Measurements from ENCODE around the gene LYSMD1.

DNA sequence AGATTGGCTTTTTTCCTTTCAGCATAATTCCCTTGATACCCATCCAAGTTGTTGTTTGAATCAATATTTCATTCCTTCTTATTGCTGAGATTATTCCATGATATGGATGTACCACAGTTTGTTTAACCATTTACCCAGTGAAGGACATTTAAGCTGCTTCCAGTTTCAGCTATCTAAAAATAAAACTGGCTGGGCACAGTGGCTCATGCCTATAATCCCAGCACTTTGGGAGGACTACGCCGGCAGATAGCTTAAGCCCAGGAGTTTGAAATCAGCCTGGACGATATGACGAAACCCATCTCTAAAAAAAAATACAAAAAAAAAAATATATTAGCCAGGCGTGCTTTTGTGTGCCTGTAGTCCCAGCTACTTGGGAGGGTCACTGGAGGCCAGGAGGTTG is 51.8 kb downstream of the LYSMD1 start:
- TF ChIP-seq, protein P1, sequence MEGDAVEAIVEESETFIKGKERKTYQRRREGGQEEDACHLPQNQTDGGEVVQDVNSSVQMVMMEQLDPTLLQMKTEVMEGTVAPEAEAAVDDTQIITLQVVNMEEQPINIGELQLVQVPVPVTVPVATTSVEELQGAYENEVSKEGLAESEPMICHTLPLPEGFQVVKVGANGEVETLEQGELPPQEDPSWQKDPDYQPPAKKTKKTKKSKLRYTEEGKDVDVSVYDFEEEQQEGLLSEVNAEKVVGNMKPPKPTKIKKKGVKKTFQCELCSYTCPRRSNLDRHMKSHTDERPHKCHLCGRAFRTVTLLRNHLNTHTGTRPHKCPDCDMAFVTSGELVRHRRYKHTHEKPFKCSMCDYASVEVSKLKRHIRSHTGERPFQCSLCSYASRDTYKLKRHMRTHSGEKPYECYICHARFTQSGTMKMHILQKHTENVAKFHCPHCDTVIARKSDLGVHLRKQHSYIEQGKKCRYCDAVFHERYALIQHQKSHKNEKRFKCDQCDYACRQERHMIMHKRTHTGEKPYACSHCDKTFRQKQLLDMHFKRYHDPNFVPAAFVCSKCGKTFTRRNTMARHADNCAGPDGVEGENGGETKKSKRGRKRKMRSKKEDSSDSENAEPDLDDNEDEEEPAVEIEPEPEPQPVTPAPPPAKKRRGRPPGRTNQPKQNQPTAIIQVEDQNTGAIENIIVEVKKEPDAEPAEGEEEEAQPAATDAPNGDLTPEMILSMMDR (tag by site-specific recombination; IDR thresholded peaks at IDR 0.05): no peak
- TF ChIP-seq ZNF629 (tag by site-specific recombination; IDR thresholded peaks at IDR 0.05) (no peak), ZNF707 (tag by site-specific recombination; IDR thresholded peaks at IDR 0.05) (no peak), ZNF366 (tag by site-specific recombination; conservative IDR thresholded peaks at IDR 0.05) (no peak), SP7 (tag by site-specific recombination; IDR thresholded peaks at IDR 0.05) (no peak), ZNF76 (tag by site-specific recombination; IDR thresholded peaks at IDR 0.05; ENCODE audit: borderline replicate concordance, low read depth) (no peak)
- TF ChIP-seq, protein P2, sequence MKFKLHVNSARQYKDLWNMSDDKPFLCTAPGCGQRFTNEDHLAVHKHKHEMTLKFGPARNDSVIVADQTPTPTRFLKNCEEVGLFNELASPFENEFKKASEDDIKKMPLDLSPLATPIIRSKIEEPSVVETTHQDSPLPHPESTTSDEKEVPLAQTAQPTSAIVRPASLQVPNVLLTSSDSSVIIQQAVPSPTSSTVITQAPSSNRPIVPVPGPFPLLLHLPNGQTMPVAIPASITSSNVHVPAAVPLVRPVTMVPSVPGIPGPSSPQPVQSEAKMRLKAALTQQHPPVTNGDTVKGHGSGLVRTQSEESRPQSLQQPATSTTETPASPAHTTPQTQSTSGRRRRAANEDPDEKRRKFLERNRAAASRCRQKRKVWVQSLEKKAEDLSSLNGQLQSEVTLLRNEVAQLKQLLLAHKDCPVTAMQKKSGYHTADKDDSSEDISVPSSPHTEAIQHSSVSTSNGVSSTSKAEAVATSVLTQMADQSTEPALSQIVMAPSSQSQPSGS (tag by site-specific recombination; IDR thresholded peaks at IDR 0.05; ENCODE audit: low read depth): no peak
- TF ChIP-seq, protein P3, sequence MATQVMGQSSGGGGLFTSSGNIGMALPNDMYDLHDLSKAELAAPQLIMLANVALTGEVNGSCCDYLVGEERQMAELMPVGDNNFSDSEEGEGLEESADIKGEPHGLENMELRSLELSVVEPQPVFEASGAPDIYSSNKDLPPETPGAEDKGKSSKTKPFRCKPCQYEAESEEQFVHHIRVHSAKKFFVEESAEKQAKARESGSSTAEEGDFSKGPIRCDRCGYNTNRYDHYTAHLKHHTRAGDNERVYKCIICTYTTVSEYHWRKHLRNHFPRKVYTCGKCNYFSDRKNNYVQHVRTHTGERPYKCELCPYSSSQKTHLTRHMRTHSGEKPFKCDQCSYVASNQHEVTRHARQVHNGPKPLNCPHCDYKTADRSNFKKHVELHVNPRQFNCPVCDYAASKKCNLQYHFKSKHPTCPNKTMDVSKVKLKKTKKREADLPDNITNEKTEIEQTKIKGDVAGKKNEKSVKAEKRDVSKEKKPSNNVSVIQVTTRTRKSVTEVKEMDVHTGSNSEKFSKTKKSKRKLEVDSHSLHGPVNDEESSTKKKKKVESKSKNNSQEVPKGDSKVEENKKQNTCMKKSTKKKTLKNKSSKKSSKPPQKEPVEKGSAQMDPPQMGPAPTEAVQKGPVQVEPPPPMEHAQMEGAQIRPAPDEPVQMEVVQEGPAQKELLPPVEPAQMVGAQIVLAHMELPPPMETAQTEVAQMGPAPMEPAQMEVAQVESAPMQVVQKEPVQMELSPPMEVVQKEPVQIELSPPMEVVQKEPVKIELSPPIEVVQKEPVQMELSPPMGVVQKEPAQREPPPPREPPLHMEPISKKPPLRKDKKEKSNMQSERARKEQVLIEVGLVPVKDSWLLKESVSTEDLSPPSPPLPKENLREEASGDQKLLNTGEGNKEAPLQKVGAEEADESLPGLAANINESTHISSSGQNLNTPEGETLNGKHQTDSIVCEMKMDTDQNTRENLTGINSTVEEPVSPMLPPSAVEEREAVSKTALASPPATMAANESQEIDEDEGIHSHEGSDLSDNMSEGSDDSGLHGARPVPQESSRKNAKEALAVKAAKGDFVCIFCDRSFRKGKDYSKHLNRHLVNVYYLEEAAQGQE (tag by site-specific recombination; IDR thresholded peaks at IDR 0.05): no peak
